Colon (tissue), 2 donors: ENCODE measurements around the gene MREG.

Experiments
- FAIRE-seq: peaks from 2 replicates; lab custom pipeline; 2012; peaks lifted over from hg19 to GRCh38; lab: Jason Lieb, UNC
- donor health status: control.
- donor health status: control.

MREG gene, protein sequence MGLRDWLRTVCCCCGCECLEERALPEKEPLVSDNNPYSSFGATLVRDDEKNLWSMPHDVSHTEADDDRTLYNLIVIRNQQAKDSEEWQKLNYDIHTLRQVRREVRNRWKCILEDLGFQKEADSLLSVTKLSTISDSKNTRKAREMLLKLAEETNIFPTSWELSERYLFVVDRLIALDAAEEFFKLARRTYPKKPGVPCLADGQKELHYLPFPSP

DNA sequence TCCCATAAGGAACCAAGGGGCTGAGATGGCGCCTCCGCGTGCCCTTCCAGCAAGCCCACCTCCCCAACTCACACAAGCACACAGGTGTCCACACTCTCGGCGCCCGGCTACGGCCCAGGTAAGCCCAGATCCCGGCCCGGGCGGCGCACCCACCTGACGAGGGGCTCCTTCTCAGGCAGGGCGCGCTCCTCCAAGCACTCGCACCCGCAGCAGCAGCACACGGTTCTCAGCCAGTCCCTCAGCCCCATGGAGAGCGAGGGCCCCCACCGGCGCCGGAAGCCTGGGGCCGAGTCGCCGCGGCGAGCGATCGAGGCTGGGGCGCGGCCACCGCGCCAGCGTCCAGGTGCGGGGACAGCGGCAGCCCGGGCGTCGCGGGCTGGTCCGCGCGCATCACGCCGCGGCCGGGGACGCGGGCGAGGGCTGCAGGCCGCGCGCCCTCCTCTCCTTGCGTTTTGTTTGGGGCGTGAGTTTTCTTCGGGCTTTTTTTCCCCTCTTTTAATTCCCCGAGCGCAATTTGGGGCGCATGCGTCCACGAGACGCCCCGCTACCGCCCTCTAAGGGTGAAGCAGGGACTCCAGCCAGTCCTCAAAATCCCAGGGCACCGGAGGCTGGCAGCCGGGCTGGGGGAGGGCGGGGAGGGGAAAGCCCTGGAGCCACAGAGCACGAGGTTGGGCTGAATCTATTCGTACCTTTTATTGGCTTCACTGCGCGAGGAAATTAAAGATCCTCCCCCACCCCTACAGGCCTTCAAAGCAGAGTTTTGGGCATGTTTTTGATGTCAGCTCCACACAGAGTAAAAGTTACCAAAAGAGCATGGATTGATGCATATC lies at the start of gene MREG:
Gene MREG (minus strand): TSS at position 472 of the 830 bp plus-strand sequence. CDS start 224 bp downstream, at position 248.
- no peak for FAIRE-seq

DNA sequence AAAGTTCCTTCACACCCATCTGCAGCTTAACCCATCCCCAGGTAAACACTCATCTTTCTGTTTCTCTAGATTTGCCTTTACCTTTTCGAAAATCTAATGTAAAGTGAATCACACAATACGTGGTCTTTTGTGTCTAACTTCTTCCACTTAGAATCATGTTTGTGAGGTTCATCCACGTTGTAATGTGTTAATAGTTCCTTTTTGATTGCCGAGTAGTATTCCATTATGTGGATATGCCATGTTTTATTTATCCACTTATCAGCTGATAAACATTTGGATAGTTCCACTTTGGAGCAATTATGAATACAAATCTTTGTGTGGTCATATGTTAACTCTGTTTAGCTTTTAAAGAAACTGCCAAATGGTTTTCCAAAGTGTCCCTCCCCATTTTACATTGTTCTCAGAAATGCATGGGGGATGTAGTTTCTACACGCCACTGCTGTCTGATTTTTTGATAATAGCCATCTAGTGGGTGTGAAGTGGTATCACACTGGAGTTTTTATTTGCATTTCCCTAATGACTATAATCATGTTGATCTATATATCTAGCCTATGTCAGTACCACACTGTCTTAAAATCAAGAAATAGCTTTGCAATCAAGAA lies 46.0 kb upstream of the MREG start:
- FAIRE-seq: no peak

GRCh38 chr2:216057688-216058193 lies 44.4 kb upstream of the MREG start:
- no peak for FAIRE-seq

DNA sequence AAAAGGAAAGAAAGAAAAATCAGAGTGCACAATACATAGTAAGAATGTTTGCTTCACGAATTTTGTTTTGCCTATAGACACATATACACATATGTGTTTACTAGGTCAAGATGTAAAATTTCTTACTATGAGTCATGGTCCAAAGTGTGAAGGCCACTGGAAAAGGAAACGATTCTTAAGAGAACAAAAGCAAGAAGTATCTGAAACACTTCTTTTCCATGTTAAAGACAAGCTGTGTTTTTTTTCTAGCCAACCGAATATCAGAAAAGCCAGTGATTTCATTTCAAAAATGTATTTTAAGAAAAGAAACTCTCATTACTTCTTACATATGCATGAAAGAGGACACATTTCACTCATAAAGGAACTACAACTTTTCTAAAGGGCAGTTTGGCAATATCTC lies 43.4 kb upstream of the MREG start:
- peak; percentile 71 for FAIRE-seq

DNA sequence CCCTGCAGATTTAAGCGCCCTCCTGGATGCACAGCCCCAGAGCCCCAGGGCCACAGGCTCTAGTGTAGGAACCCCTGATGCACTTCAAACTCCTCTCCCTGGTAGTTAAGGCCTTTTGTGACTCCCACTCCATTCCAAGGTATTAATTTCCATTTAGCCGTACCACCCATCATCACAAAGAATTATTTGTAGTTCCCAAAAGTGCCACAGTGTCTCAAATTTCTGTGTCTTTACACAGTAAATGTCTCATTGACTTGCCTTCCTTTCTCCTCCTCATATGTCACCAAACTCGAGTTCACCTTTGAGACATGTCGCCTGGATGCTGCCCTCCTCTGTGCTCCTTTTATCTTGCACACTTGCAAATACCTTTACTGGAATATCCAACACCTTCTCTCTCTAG lies 42.3 kb upstream of the MREG start:
- no peak for FAIRE-seq

GRCh38 chr2:216052420-216052819 lies 39.1 kb upstream of the MREG start:
- FAIRE-seq: no peak

- no peak for FAIRE-seq
Measured at GRCh38 chr2:216051350-216051749, 38.0 kb upstream of the MREG start.

GRCh38 chr2:216049452-216049851 lies 36.1 kb upstream of the MREG start:
- no peak for FAIRE-seq

GRCh38 chr2:216047397-216047796 lies 34.0 kb upstream of the MREG start:
- no peak for FAIRE-seq

GRCh38 chr2:216044883-216045486 lies 31.6 kb upstream of the MREG start:
- FAIRE-seq: no peak

DNA sequence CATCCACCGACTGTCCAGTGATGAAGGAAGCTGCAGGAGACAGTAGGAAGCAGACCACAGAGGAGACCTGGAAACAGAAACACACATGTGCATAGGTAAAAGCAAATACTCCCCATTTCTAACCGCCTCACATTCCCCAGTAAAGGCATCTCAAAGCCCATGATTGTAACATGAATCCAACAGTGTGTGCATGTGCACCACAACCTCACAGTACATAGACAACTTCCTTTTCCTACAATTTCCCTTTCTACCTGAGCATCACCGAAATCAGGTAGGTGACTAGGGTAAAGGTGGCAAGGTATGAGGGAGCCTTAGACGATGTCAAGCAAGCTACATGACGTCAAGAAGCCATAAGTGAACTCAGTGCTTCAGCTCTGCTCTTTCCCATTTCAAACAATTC lies 30.6 kb upstream of the MREG start:
- FAIRE-seq: no peak

DNA sequence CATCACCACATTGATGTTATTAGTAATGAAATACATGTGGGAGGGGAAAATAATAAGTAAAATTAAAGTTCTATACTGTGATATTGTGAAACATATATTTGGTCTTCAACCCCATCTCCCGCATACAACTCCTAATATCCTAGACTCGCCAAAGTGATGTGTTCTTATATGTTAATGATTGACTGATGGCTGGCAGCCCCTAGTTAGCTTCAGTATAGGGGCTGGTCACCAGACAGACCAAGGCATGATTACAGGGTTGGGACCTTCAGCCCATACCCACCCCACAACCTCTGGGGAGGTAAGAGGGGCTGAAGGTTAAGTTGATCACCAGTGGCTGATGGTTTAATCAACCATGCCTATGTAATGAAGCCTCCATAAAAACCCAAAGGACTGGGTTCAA lies 28.1 kb upstream of the MREG start:
- no peak for FAIRE-seq

DNA sequence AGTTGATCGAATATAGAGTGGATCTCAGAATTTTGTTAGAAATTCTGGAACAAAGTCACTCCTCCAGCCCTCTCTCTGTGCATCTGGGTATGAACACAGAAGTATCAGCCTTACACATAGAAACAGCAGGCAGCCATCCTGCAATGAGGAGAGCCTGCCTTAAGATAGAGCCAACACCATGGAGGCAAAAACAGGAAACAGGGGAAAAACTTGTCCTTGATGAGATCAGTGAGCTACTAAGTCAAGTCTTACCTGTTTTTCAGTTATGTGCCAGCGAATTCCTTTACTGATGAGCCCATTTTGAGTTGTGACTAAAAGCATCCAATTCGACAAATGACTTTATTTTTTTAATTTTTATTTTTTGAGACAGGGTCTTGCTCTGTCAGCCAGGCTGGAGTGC lies 26.6 kb upstream of the MREG start:
- FAIRE-seq: no peak

- FAIRE-seq: no peak
Measured at GRCh38 chr2:216034065-216034464, 20.7 kb upstream of the MREG start.

- FAIRE-seq: no peak
Measured at GRCh38 chr2:216033403-216033802, 20.1 kb upstream of the MREG start.

DNA sequence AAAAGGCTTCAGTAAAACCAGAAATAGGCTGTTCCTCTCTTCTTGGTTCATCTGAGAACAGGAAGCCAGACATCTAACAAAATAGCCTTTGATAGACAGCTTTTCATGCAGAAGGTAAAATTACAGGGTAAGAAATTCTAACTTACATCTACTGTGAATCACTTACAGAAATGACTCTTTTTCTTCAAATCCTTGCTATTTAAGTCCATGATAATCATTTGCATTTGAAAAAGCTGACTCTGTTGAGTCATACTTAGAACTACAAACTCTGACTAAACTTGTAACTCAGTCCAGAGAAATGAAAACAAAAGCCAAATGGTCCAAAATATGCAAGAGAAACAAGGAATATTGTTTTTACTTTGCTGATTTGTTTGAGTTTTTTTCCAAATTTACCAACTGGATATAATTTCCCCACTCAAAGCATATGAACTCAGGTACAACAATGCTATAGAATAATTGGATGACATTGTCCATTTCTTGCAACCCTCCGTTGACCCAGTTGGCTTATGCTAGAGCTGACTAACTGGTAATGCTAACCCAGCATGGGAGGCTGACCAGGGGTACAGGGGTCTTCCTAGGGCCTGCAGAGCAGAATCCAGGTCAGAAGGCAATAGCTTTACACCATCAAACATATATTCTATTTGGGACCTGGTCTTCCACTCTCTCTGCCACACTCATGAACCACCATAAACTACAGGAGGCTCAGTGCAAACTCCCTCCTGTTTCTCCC lies 18.8 kb upstream of the MREG start:
- FAIRE-seq: no peak

GRCh38 chr2:216030216-216030615 lies 16.9 kb upstream of the MREG start:
- no peak for FAIRE-seq

GRCh38 chr2:216029416-216030129 lies 16.2 kb upstream of the MREG start:
- FAIRE-seq: no peak

GRCh38 chr2:216024779-216025336 lies 11.5 kb upstream of the MREG start:
- no peak for FAIRE-seq

DNA sequence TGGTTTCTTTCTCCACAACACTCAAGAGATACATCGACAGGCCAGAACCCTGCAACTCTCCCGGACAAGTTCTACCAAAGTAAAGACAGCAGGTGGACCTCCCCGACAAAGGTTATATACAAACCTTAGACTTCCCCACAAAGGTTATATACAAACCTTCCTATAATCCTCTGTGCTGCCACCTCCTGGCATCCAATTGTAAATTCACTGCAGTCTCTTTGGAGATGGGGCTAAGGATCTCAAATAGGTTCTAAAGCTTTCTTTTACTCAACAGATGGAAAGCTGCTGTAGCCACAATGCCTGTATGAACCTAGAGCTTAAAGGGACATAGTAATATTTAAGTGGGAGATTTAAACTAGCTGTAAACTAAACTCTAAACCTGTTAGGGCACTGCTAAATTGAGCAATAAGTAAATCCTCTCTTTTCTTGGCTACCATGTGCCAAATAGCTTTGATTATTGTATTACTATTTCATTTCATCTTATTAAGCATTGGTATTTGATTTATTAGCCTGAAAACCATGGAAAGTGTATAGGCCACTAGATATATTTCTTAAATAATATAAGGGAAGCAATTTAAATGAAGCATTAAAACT lies 9.8 kb upstream of the MREG start:
- no peak for FAIRE-seq
